Liver (tissue), 9 donors: ENCODE measurements around the gene DUSP2. TPM values are rescaled to one million over a fixed set of nuclear protein-coding genes. Genes with fewer than 3 reads are reported as not detected.

Experiments used
- DNase-seq: peaks from one replicate; pipeline ENCODE4 v3.0.0-alpha.2; 2017; ENCODE audit warnings: low spot score
- H3K27ac ChIP-seq, 2 donors: one replicate each; pipeline ENCODE4 v1.7.0; 2013; ENCODE audit warnings: inconsistent platforms in 2 of 2, low read length in 2 of 2, control low read depth in 1 of 2, low read depth in 1 of 2, mild to moderate bottlenecking in 1 of 2
- H3K27me3 ChIP-seq, 4 donors: one replicate each; pipeline versions ENCODE4 v1.6.1 to v1.7.0; 2013; ENCODE audit warnings: low read length in 3 of 4, inconsistent platforms in 1 of 4, mild to moderate bottlenecking in 1 of 4, moderate library complexity in 1 of 4; ENCODE audit not compliant: control insufficient read depth in 4 of 4, insufficient read depth in 4 of 4
- H3K36me3 ChIP-seq, 4 donors: one replicate each; pipeline versions ENCODE4 v1.6.1 to v1.7.0; 2013; ENCODE audit warnings: low read length in 3 of 4, mild to moderate bottlenecking in 3 of 4, low read depth in 1 of 4, moderate library complexity in 1 of 4; ENCODE audit not compliant: control insufficient read depth in 4 of 4, insufficient read depth in 3 of 4
- H3K4me1 ChIP-seq, 4 donors: one replicate each; pipeline versions ENCODE4 v1.6.1 to v1.7.0; 2013; ENCODE audit warnings: low read length in 3 of 4, mild to moderate bottlenecking in 3 of 4, moderate library complexity in 1 of 4; ENCODE audit not compliant: control insufficient read depth in 4 of 4, insufficient read depth in 4 of 4
- H3K4me3 ChIP-seq, 3 donors: one replicate each; pipeline versions ENCODE4 v1.6.1 to v1.7.0; 2013; ENCODE audit warnings: low read length in 3 of 3, control low read depth in 1 of 3, low read depth in 1 of 3, mild to moderate bottlenecking in 1 of 3
- H3K9ac ChIP-seq, 2 donors: one replicate each; pipeline ENCODE4 v1.7.0; 2013; ENCODE audit warnings: low read length in 2 of 2, mild to moderate bottlenecking in 2 of 2, moderate library complexity in 2 of 2, control low read depth in 1 of 2, low read depth in 1 of 2
- H3K9me3 ChIP-seq, 4 donors: one replicate each; pipeline versions ENCODE4 v1.6.1 to v1.7.0; 2013; ENCODE audit warnings: low read length in 3 of 4; ENCODE audit not compliant: control insufficient read depth in 4 of 4
- EGR1 ChIP-seq, 2 donors: IDR thresholded peaks; 2 replicates each; pipeline ENCODE4 v1.6.1; 2016 to 2018; ENCODE audit warnings: antibody characterized with exemption in 2 of 2, low read depth in 2 of 2
- FOXA2 ChIP-seq: IDR thresholded peaks from 2 replicates; pipeline ENCODE4 v1.6.1; 2016; ENCODE audit warnings: antibody characterized with exemption
- GABPA ChIP-seq, 2 donors: IDR thresholded peaks in 1 of 2; conservative IDR thresholded peaks in 1 of 2; 2 replicates each; pipeline ENCODE4 v1.6.1; 2016; ENCODE audit warnings: antibody characterized with exemption in 2 of 2, mild to moderate bottlenecking in 1 of 2, moderate library complexity in 1 of 2
- HNF4A ChIP-seq, 2 donors: conservative IDR thresholded peaks; 2 replicates each; pipeline ENCODE4 v1.6.1; 2016; ENCODE audit warnings: antibody characterized with exemption in 2 of 2, mild to moderate bottlenecking in 2 of 2
- HNF4G ChIP-seq: IDR thresholded peaks from 2 replicates; pipeline ENCODE4 v1.6.1; 2016; ENCODE audit warnings: antibody characterized with exemption
- JUND ChIP-seq, 2 donors: IDR thresholded peaks; 2 replicates each; pipeline ENCODE4 v1.6.1; 2016; ENCODE audit warnings: antibody characterized with exemption in 2 of 2
- NR2F2 ChIP-seq: IDR thresholded peaks from 2 replicates; pipeline ENCODE4 v1.6.1; 2016; ENCODE audit warnings: antibody characterized with exemption
- RAD21 ChIP-seq, 2 donors: IDR thresholded peaks; 2 replicates each; pipeline ENCODE4 v1.6.1; 2016; ENCODE audit warnings: antibody characterized with exemption in 2 of 2, mild to moderate bottlenecking in 2 of 2
- RXRA ChIP-seq, 2 donors: IDR thresholded peaks; 2 replicates each; pipeline ENCODE4 v1.6.1; 2017 to 2018; ENCODE audit warnings: antibody characterized with exemption in 2 of 2, mild to moderate bottlenecking in 1 of 2
- SP1 ChIP-seq: IDR thresholded peaks from 2 replicates; pipeline ENCODE4 v1.6.1; 2018; ENCODE audit warnings: antibody characterized with exemption, mild to moderate bottlenecking
- TAF1 ChIP-seq: conservative IDR thresholded peaks from 2 replicates; pipeline ENCODE4 v1.6.1; 2016; ENCODE audit warnings: antibody characterized with exemption, mild to moderate bottlenecking
- YY1 ChIP-seq: IDR thresholded peaks from 2 replicates; pipeline ENCODE4 v1.6.1; 2016; ENCODE audit warnings: antibody characterized with exemption, mild to moderate bottlenecking
- WGBS: extraction: QIAGEN DNeasy Blood & Tissue Kit; methylation state at CpG from one replicate; pipeline ENCODE4 v1.1.7; 2013; 5-methylcytosine and 5-hydroxymethylcytosine counted together
- polyA plus RNA-seq, 2 donors: library from polyadenylated mRNA; stranded (reverse) in 1 of 2; unstranded in 1 of 2; fragments of 200-250 nt in 1 of 2; fragments of >200 nt in 1 of 2; fragmentation: Nextera tagmentation in 1 of 2; extraction: Ambion mirVana in 1 of 2; gene quantifications; one replicate each; pipeline versions ENCODE4 v1.2.1 to v1.2.3, GENCODE V29; 2013 to 2015
- total RNA-seq, 2 donors: library from RNA; depleted of rRNA; stranded (reverse); fragments of >200 nt; gene quantifications; one replicate each; pipeline ENCODE4 v1.2.3, GENCODE V29; 2014
- TF ChIP-seq, protein P1 (sequence below): fragments of 150-350 bp; IDR thresholded peaks from 2 replicates; pipeline ENCODE4 v1.5.1; 2017; ENCODE audit warnings: improper control_type of control experiment, low read depth, low read length; ENCODE audit not compliant: missing input control
- TF ChIP-seq, protein P2 (sequence below): IDR thresholded peaks from 2 replicates; pipeline ENCODE4 v1.6.1; 2016; ENCODE audit warnings: antibody characterized with exemption
- TF ChIP-seq, protein P3 (sequence below): IDR thresholded peaks from 2 replicates; pipeline ENCODE4 v1.6.1; 2016; ENCODE audit warnings: antibody characterized with exemption, mild to moderate bottlenecking
- TF ChIP-seq, protein P4 (sequence below): IDR thresholded peaks from 2 replicates; pipeline ENCODE4 v1.6.1; 2016; ENCODE audit warnings: antibody characterized with exemption
- TF ChIP-seq, protein P5 (sequence below): IDR thresholded peaks from 2 replicates; pipeline ENCODE4 v1.6.1; 2016; ENCODE audit warnings: antibody characterized with exemption
- donor health status: healthy.
- donor health status: healthy.
- donor health status: healthy.
- donor health status: healthy.
- donor health status: healthy.

Gene DUSP2
- total and polyA plus RNA-seq, 4 donors = 0.99 to 2.8 (median 1.6) TPM

DNA sequence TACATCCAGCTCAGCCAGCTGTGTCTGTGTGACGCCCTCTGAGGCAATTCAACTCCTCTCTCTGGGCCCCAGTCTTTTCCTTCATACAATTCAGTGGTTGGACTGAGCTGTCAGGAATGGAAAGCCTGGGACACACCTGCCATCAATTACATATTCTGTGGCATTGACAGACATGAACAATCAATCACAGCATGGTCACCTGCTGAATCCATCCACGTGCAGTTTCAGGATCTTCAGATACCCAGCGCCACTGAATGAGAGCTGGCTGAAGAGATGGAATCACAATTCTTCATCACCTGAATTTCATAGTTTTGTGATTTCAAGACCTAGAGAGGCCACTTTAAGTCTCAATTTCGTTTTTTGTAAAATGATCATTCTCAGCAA, 34.0 kb downstream of the DUSP2 start:
- H3K9ac ChIP-seq = no peak overlapping the region
- H3K36me3 ChIP-seq = no peaks in the 10 kb centered on the region
- H3K9me3 ChIP-seq = no peaks in the 10 kb centered on the region
- no peak overlapping the region for H3K27ac ChIP-seq
- H3K4me3 ChIP-seq = no peak overlapping the region
- H3K4me1 ChIP-seq = peaks cover 0 to 2% (median under 1%) of the 10 kb centered on the region in 4 donors
- 82% methylated on average over 4 of the region's 4 CpGs for WGBS
- no peak for DNase-seq
- peaks cover 0 to 2% (median 0%) of the 10 kb centered on the region in 4 donors for H3K27me3 ChIP-seq
- TF ChIP-seq YY1 (no peak), TAF1 (no peak), HNF4A (conservative IDR thresholded peaks at IDR 0.05) (no peak), RAD21 (IDR thresholded peaks at IDR 0.05) (no peak), SP1 (no peak), NR2F2 (no peak), GABPA (IDR thresholded peaks at IDR 0.05 in 1 of 2, conservative IDR thresholded peaks at IDR 0.05 in 1 of 2) (no peak), JUND (IDR thresholded peaks at IDR 0.05) (no peak), RXRA (IDR thresholded peaks at IDR 0.05) (no peak), FOXA2 (no peak), EGR1 (IDR thresholded peaks at IDR 0.05; ENCODE audit: low read depth in 2 of 2) (no peak)
- TF ChIP-seq, protein P1, sequence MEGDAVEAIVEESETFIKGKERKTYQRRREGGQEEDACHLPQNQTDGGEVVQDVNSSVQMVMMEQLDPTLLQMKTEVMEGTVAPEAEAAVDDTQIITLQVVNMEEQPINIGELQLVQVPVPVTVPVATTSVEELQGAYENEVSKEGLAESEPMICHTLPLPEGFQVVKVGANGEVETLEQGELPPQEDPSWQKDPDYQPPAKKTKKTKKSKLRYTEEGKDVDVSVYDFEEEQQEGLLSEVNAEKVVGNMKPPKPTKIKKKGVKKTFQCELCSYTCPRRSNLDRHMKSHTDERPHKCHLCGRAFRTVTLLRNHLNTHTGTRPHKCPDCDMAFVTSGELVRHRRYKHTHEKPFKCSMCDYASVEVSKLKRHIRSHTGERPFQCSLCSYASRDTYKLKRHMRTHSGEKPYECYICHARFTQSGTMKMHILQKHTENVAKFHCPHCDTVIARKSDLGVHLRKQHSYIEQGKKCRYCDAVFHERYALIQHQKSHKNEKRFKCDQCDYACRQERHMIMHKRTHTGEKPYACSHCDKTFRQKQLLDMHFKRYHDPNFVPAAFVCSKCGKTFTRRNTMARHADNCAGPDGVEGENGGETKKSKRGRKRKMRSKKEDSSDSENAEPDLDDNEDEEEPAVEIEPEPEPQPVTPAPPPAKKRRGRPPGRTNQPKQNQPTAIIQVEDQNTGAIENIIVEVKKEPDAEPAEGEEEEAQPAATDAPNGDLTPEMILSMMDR = no peak
- TF ChIP-seq, protein P2, sequence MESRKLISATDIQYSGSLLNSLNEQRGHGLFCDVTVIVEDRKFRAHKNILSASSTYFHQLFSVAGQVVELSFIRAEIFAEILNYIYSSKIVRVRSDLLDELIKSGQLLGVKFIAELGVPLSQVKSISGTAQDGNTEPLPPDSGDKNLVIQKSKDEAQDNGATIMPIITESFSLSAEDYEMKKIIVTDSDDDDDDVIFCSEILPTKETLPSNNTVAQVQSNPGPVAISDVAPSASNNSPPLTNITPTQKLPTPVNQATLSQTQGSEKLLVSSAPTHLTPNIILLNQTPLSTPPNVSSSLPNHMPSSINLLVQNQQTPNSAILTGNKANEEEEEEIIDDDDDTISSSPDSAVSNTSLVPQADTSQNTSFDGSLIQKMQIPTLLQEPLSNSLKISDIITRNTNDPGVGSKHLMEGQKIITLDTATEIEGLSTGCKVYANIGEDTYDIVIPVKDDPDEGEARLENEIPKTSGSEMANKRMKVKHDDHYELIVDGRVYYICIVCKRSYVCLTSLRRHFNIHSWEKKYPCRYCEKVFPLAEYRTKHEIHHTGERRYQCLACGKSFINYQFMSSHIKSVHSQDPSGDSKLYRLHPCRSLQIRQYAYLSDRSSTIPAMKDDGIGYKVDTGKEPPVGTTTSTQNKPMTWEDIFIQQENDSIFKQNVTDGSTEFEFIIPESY = no peak

DNA sequence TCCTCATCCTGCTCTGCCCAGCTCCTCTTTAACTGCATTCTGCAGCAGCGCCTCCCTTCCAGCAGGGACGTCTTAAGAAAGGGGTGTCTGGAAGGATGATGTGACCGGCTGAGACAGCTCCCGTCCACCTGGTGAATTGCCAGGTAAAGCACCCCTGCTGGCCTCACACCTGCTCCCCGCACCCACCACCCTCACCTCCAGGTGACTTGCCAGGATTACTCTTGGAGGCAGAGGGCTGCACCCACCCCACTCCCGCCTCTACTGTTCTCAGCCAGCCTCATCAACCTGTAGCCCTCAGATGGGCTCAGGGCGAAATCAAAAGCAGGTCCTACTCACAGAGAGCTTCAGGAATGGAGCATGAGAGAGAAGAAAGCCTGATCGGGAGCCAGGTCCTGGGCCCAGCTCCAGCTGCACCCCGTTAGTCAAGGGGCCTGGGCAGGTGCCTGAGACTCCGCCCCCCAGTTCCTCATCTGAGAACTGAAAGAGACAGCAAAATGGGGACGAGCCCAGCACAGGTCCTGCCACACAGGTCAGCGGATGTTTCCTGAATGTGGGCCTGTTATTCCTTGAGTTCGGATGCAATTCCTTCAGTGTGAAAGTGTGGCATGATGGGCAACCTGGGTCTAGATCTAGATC, 34.5 kb downstream of the DUSP2 start:
- H3K4me1 ChIP-seq = no peaks in the 10 kb centered on the region
- no peak overlapping the region for H3K4me3 ChIP-seq
- peak overlapping the region in 1 of 2 donors; percentile 18 for H3K27ac ChIP-seq
- no peaks in the 10 kb centered on the region for H3K36me3 ChIP-seq
- 90% methylated on average over 13 of the region's 13 CpGs for WGBS
- H3K27me3 ChIP-seq = peaks cover 0 to 2% (median 0%) of the 10 kb centered on the region in 4 donors
- TF ChIP-seq, protein P2 = no peak
- TF ChIP-seq, protein P3, sequence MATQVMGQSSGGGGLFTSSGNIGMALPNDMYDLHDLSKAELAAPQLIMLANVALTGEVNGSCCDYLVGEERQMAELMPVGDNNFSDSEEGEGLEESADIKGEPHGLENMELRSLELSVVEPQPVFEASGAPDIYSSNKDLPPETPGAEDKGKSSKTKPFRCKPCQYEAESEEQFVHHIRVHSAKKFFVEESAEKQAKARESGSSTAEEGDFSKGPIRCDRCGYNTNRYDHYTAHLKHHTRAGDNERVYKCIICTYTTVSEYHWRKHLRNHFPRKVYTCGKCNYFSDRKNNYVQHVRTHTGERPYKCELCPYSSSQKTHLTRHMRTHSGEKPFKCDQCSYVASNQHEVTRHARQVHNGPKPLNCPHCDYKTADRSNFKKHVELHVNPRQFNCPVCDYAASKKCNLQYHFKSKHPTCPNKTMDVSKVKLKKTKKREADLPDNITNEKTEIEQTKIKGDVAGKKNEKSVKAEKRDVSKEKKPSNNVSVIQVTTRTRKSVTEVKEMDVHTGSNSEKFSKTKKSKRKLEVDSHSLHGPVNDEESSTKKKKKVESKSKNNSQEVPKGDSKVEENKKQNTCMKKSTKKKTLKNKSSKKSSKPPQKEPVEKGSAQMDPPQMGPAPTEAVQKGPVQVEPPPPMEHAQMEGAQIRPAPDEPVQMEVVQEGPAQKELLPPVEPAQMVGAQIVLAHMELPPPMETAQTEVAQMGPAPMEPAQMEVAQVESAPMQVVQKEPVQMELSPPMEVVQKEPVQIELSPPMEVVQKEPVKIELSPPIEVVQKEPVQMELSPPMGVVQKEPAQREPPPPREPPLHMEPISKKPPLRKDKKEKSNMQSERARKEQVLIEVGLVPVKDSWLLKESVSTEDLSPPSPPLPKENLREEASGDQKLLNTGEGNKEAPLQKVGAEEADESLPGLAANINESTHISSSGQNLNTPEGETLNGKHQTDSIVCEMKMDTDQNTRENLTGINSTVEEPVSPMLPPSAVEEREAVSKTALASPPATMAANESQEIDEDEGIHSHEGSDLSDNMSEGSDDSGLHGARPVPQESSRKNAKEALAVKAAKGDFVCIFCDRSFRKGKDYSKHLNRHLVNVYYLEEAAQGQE = no peak
- TF ChIP-seq, protein P1 = no peak
- TF ChIP-seq TAF1 (no peak), HNF4A (conservative IDR thresholded peaks at IDR 0.05) (no peak), JUND (IDR thresholded peaks at IDR 0.05) (no peak), RAD21 (IDR thresholded peaks at IDR 0.05) (no peak), GABPA (IDR thresholded peaks at IDR 0.05 in 1 of 2, conservative IDR thresholded peaks at IDR 0.05 in 1 of 2) (no peak), YY1 (no peak), HNF4G (no peak), RXRA (IDR thresholded peaks at IDR 0.05) (no peak)
- TF ChIP-seq, protein P4, sequence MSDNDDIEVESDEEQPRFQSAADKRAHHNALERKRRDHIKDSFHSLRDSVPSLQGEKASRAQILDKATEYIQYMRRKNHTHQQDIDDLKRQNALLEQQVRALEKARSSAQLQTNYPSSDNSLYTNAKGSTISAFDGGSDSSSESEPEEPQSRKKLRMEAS = no peak
- TF ChIP-seq, protein P5, sequence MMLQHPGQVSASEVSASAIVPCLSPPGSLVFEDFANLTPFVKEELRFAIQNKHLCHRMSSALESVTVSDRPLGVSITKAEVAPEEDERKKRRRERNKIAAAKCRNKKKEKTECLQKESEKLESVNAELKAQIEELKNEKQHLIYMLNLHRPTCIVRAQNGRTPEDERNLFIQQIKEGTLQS = no peak
- no peak for DNase-seq
- H3K9ac ChIP-seq = no peak overlapping the region
- peaks cover 0 to 2% (median under 1%) of the 10 kb centered on the region in 4 donors for H3K9me3 ChIP-seq
